ENCODE measurements around the gene PRORP. TPM values are rescaled to one million over a fixed set of nuclear protein-coding genes. Genes with fewer than 3 reads are reported as not detected.

PRORP gene
- total RNA-seq, 1 experiment from 2014 or later = 24.7 TPM

- intact Hi-C loops (cut with micrococcal nuclease; ENCODE audit: unreplicated experiment) = no loop called here
Measured at GRCh38 chr14:35144029-35144428, 21.7 kb downstream of the PRORP start.

GRCh38 chr14:35146711-35147149 is 24.4 kb downstream of the PRORP start:
- no peaks in the 10 kb centered on the region for H4K20me1 ChIP-seq (ENCODE audit: insufficient read depth)
- ChIA-PET CTCF (no interaction called here), POLR2A (ENCODE audit: unreplicated experiment) (interaction anchor here (0.6 kb wide), 1 partner anchor 12 kb away, joined by 3 read pairs; no protein-coding TSS in a partner anchor)
- no peaks in the 10 kb centered on the region for H3K4me1 ChIP-seq (replicated peaks; ENCODE audit: insufficient read depth)
- H3K9me3 ChIP-seq (ENCODE audit: insufficient read depth, low read depth) = no peaks in the 10 kb centered on the region
- no peak overlapping the region for H3K4me2 ChIP-seq
- DNase-seq = no peak
- no peak overlapping the region for H2AFZ ChIP-seq
- no peak overlapping the region for H3K4me3 ChIP-seq
- intact Hi-C loops (cut with micrococcal nuclease; ENCODE audit: unreplicated experiment) = no loop called here
- H3K27ac ChIP-seq = no peak overlapping the region
- no peaks in the 10 kb centered on the region for H3K9me2 ChIP-seq (ENCODE audit: insufficient read depth)
- H3K36me3 ChIP-seq (ENCODE audit: low read depth) = no peaks in the 10 kb centered on the region
- no TSS peak for BruUV-seq (replicated peaks)
- no peaks in the 10 kb centered on the region for H3F3A ChIP-seq (ENCODE audit: insufficient read depth, low read depth)
- no peak for TF ChIP-seq EZH2 (IDR thresholded peaks at IDR 0.05; ENCODE audit: low read depth)
- no peak for TF ChIP-seq CTCF (conservative IDR thresholded peaks at IDR 0.05)
- H3K79me2 ChIP-seq (ENCODE audit: low read depth) = no peaks in the 10 kb centered on the region
- no peaks in the 10 kb centered on the region for H3K27me3 ChIP-seq (ENCODE audit: insufficient read depth, low read depth)

More at GRCh38 chr14:35144029-35144428, 21.7 kb downstream of the PRORP start:
- BruUV-seq (replicated peaks) = no TSS peak
- Histone ChIP-seq H4K20me1 (ENCODE audit: insufficient read depth) (no peaks in the 10 kb centered on the region), H3K79me2 (ENCODE audit: low read depth) (no peaks in the 10 kb centered on the region), H3K4me1 (replicated peaks; ENCODE audit: insufficient read depth) (no peaks in the 10 kb centered on the region), H3K9me3 (ENCODE audit: insufficient read depth, low read depth) (no peaks in the 10 kb centered on the region), H3K4me3 (no peak overlapping the region), H2AFZ (no peak overlapping the region), H3K9me2 (ENCODE audit: insufficient read depth) (no peaks in the 10 kb centered on the region), H3K27me3 (ENCODE audit: insufficient read depth, low read depth) (no peaks in the 10 kb centered on the region), H3K27ac (no peak overlapping the region), H3K36me3 (ENCODE audit: low read depth) (no peaks in the 10 kb centered on the region), H3F3A (ENCODE audit: insufficient read depth, low read depth) (no peaks in the 10 kb centered on the region), H3K4me2 (no peak overlapping the region)
- no peak for TF ChIP-seq EZH2 (IDR thresholded peaks at IDR 0.05; ENCODE audit: low read depth)
- TF ChIP-seq CTCF (conservative IDR thresholded peaks at IDR 0.05) = no peak
- ChIA-PET CTCF (no interaction called here), POLR2A (ENCODE audit: unreplicated experiment) (no interaction called here)
- DNase-seq = no peak

- no TSS peak for BruUV-seq (replicated peaks)
- CTCF ChIA-PET = no interaction called here
Measured at GRCh38 chr14:35147186-35147585, 24.8 kb downstream of the PRORP start.

More at GRCh38 chr14:35147186-35147585, 24.8 kb downstream of the PRORP start:
- Histone ChIP-seq H3K79me2 (ENCODE audit: low read depth) (no peaks in the 10 kb centered on the region), H3K27ac (no peak overlapping the region), H4K20me1 (ENCODE audit: insufficient read depth) (no peaks in the 10 kb centered on the region), H3K9me3 (ENCODE audit: insufficient read depth, low read depth) (no peaks in the 10 kb centered on the region), H3K4me3 (no peak overlapping the region), H3K36me3 (ENCODE audit: low read depth) (no peaks in the 10 kb centered on the region), H3K27me3 (ENCODE audit: insufficient read depth, low read depth) (no peaks in the 10 kb centered on the region), H2AFZ (no peak overlapping the region), H3K4me2 (no peak overlapping the region), H3F3A (ENCODE audit: insufficient read depth, low read depth) (no peaks in the 10 kb centered on the region), H3K4me1 (replicated peaks; ENCODE audit: insufficient read depth) (no peaks in the 10 kb centered on the region), H3K9me2 (ENCODE audit: insufficient read depth) (no peaks in the 10 kb centered on the region)
- no peak for DNase-seq
- intact Hi-C loops (cut with micrococcal nuclease; ENCODE audit: unreplicated experiment) = no loop called here
- TF ChIP-seq EZH2 (IDR thresholded peaks at IDR 0.05; ENCODE audit: low read depth) (no peak), CTCF (conservative IDR thresholded peaks at IDR 0.05) (no peak)
- POLR2A ChIA-PET (ENCODE audit: unreplicated experiment) = no interaction called here
